Measurements from ENCODE around the gene GYG1.

GYG1 gene

DNA sequence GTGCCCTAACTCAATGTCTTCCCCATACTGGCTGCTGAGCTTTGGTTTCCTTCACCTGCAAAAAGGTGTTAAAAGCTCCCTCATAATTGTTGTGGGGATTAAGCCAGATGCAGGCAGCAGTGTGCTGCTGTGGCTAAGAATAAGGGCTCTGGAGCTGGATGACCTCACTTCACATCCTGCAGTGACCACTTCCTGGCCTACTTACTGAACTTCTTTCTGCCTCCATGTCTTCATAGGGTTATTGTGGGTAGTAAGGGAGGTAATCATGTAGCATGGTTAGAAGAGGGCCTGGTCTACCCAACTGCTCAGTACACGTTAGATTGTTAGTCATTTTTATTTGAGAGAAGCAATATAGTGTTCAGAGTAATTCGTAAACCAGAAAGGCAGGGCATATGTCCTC is 18.4 kb downstream of the GYG1 start:
- TF ChIP-seq, protein P1, sequence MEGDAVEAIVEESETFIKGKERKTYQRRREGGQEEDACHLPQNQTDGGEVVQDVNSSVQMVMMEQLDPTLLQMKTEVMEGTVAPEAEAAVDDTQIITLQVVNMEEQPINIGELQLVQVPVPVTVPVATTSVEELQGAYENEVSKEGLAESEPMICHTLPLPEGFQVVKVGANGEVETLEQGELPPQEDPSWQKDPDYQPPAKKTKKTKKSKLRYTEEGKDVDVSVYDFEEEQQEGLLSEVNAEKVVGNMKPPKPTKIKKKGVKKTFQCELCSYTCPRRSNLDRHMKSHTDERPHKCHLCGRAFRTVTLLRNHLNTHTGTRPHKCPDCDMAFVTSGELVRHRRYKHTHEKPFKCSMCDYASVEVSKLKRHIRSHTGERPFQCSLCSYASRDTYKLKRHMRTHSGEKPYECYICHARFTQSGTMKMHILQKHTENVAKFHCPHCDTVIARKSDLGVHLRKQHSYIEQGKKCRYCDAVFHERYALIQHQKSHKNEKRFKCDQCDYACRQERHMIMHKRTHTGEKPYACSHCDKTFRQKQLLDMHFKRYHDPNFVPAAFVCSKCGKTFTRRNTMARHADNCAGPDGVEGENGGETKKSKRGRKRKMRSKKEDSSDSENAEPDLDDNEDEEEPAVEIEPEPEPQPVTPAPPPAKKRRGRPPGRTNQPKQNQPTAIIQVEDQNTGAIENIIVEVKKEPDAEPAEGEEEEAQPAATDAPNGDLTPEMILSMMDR (IDR thresholded peaks at IDR 0.05; ENCODE audit: low read depth, low read length): no peak
- no peak for TF ChIP-seq POLR2A (IDR thresholded peaks at IDR 0.05; ENCODE audit: extremely low read depth, insufficient read length)
- H3K4me3 ChIP-seq (ENCODE audit: low read depth, low read length): no peak overlapping the region
- peak; percentile 72 for DNase-seq (ENCODE audit: low read depth)

DNA sequence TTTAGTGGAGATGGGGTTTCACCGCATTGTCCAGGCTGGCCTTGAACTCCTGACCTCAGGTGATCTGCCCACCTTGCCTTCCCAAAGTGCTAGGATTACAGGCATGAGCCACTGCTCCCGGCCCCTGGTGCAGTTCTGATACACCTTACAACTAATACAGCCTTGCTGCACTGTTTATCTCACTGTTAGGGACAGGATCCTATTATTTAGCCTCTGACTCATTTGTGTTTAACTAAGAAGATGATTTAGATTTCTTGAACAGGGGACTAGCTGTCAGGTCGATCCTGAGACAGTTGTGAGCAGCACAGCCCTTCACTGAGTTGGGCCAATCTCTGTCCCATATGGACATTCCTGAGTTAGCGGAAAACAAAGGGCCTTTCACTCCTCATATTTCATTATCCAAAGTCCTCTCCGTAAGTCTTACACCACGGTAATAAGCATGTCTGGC is 19.2 kb downstream of the GYG1 start:
- DNase-seq (ENCODE audit: low read depth): no peak
- TF ChIP-seq POLR2A (IDR thresholded peaks at IDR 0.05; ENCODE audit: extremely low read depth, insufficient read length) (no peak), MYC (IDR thresholded peaks at IDR 0.05; ENCODE audit: low read depth, low read length) (no peak)
- TF ChIP-seq, protein P1 (IDR thresholded peaks at IDR 0.05; ENCODE audit: low read depth, low read length): no peak
- TF ChIP-seq, protein P2, sequence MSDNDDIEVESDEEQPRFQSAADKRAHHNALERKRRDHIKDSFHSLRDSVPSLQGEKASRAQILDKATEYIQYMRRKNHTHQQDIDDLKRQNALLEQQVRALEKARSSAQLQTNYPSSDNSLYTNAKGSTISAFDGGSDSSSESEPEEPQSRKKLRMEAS (IDR thresholded peaks at IDR 0.05; ENCODE audit: low read depth, low read length): no peak

DNA sequence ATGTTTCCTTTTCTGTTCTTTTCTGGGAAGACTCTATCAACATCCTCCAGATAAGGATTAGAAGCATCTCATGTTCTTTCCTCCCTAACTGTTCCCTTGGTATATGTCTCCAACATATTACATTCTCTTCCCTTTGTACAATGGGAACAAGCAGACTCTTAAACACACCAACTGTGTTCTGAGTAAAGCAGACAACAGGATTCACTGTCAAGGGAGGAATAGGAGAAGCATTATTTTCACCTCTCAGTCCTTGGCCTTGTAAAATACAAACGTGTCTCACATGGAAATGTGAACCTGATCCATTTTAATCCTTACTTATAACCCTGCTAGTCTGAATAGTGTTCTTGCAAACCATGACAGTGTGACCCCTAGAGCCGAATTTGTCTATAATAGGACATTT is 19.6 kb downstream of the GYG1 start:
- no peak for DNase-seq (ENCODE audit: low read depth)
- TF ChIP-seq, protein P2 (IDR thresholded peaks at IDR 0.05; ENCODE audit: low read depth, low read length): no peak
- TF ChIP-seq POLR2A (IDR thresholded peaks at IDR 0.05; ENCODE audit: extremely low read depth, insufficient read length): no peak
- TF ChIP-seq, protein P1 (IDR thresholded peaks at IDR 0.05; ENCODE audit: low read depth, low read length): no peak
- TF ChIP-seq MYC (IDR thresholded peaks at IDR 0.05; ENCODE audit: low read depth, low read length): no peak
- H3K4me3 ChIP-seq (ENCODE audit: low read depth, low read length): no peak overlapping the region

More for the DNA sequence above, 19.2 kb downstream of the GYG1 start:
- H3K4me3 ChIP-seq (ENCODE audit: low read depth, low read length): no peak overlapping the region

- no peak for TF ChIP-seq POLR2A (IDR thresholded peaks at IDR 0.05; ENCODE audit: extremely low read depth, insufficient read length)
- TF ChIP-seq, protein P1 (IDR thresholded peaks at IDR 0.05; ENCODE audit: low read depth, low read length): no peak
- TF ChIP-seq, protein P2 (IDR thresholded peaks at IDR 0.05; ENCODE audit: low read depth, low read length): no peak
- TF ChIP-seq MYC (IDR thresholded peaks at IDR 0.05; ENCODE audit: low read depth, low read length): no peak
- H3K4me3 ChIP-seq (ENCODE audit: low read depth, low read length): no peak overlapping the region
- no peak for DNase-seq (ENCODE audit: low read depth)
Observed at GRCh38 chr3:149011676-149012075, 20.3 kb downstream of the GYG1 start.

DNA sequence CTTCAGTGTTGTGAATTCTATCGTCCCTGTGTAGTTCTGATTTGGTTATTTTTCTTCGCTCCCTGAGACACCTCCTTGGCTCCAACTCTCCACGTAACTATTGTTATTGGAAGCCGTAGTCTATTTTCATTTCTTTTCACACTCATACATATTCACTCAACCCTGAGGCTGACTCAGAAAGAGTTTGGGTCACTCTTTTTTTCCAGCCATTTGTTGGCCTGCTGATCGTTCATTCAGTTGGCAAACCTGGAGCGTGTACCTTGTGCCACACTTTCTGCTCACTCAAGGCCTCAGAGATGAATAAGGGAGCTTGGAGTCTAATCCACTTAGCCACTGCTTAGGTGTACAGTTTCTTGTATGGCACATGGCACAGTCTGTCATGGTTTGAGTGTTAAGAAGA is 22.4 kb downstream of the GYG1 start:
- no peak for TF ChIP-seq POLR2A (IDR thresholded peaks at IDR 0.05; ENCODE audit: extremely low read depth, insufficient read length)
- TF ChIP-seq, protein P2 (IDR thresholded peaks at IDR 0.05; ENCODE audit: low read depth, low read length): no peak
- TF ChIP-seq, protein P1 (IDR thresholded peaks at IDR 0.05; ENCODE audit: low read depth, low read length): no peak
- TF ChIP-seq MYC (IDR thresholded peaks at IDR 0.05; ENCODE audit: low read depth, low read length): no peak
- H3K4me3 ChIP-seq (ENCODE audit: low read depth, low read length): no peak overlapping the region
- DNase-seq (ENCODE audit: low read depth): no peak

DNA sequence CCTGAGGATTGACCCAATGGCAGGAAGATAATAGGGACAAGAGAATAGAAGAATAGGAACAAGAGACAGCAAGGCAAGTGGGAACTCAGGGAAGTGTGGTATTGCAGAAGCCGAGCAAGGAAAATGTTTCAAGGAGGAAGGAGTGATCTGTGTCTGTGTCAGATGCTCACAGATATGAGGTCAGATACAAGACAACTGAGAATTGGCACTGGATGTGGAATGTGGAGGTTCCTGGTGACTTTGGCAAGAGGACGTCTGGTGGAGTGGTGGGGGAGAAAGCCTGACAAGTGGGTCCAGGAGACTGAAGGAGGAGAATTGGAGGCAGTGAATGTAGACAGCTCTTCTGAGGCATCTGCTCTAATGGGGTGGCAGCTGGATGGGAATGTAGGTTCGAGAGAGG is 24.1 kb downstream of the GYG1 start:
- no peak overlapping the region for H3K4me3 ChIP-seq (ENCODE audit: low read depth, low read length)
- DNase-seq (ENCODE audit: low read depth): no peak
- TF ChIP-seq, protein P2 (IDR thresholded peaks at IDR 0.05; ENCODE audit: low read depth, low read length): no peak
- TF ChIP-seq, protein P1 (IDR thresholded peaks at IDR 0.05; ENCODE audit: low read depth, low read length): no peak
- TF ChIP-seq POLR2A (IDR thresholded peaks at IDR 0.05; ENCODE audit: extremely low read depth, insufficient read length): no peak
- TF ChIP-seq MYC (IDR thresholded peaks at IDR 0.05; ENCODE audit: low read depth, low read length): no peak

All from NB4 (cell line).